CD14-positive monocyte (primary cell): Measurements from ENCODE around the gene LAMB3. TPM values are rescaled to one million over a fixed set of nuclear protein-coding genes. Genes with fewer than 3 reads are reported as not detected.

Source experiments
- DNase-seq, 3 donors: peaks; one replicate each; pipeline ENCODE4 v3.0.0-alpha.2; 2011 to 2022
- H2AFZ ChIP-seq: 2 replicates; pipeline ENCODE4 v1.6.0; 2012; ENCODE audit warnings: mild to moderate bottlenecking, low read depth, low read length, inconsistent platforms; ENCODE audit not compliant: insufficient read depth, poor library complexity, severe bottlenecking
- H3K27ac ChIP-seq, 2 donors: 1 replicate in 1 of 2; 2 replicates in 1 of 2; pipeline ENCODE4 v1.5.1; 2012 to 2013; ENCODE audit warnings: low read length in 2 of 2, control low read depth in 1 of 2, inconsistent platforms in 1 of 2, low read depth in 1 of 2, mild to moderate bottlenecking in 1 of 2
- H3K27me3 ChIP-seq, 2 donors: one replicate each; pipeline versions ENCODE4 v1.6.0 to v1.6.1; 2011 to 2013; ENCODE audit warnings: low read length in 2 of 2; ENCODE audit not compliant: control insufficient read depth in 2 of 2, insufficient read depth in 2 of 2
- H3K36me3 ChIP-seq, 2 donors: replicated peaks in 1 of 2; 1 replicate in 1 of 2; 2 replicates in 1 of 2; pipeline versions ENCODE4 v1.5.1 to v1.6.1; 2012 to 2013; ENCODE audit warnings: low read length in 2 of 2, control low read depth in 1 of 2, inconsistent platforms in 1 of 2, mild to moderate bottlenecking in 1 of 2; ENCODE audit not compliant: insufficient read depth in 2 of 2, control insufficient read depth in 1 of 2
- H3K4me1 ChIP-seq, 2 donors: 1 replicate in 1 of 2; 2 replicates in 1 of 2; pipeline versions ENCODE4 v1.5.1 to v1.6.1; 2012 to 2013; ENCODE audit warnings: low read length in 2 of 2, control low read depth in 1 of 2, inconsistent platforms in 1 of 2, mild to moderate bottlenecking in 1 of 2, moderate library complexity in 1 of 2; ENCODE audit not compliant: insufficient read depth in 2 of 2, control insufficient read depth in 1 of 2
- H3K4me2 ChIP-seq: replicated peaks from 2 replicates; pipeline ENCODE3; 2012; ENCODE audit warnings: low read length, moderate library complexity, mild to moderate bottlenecking; ENCODE audit not compliant: poor library complexity, severe bottlenecking; ENCODE audit errors: extremely low read depth
- H3K4me3 ChIP-seq, 3 experiments: fragments of 200-600 bp in 1 of 3; sonication (generic) in 1 of 3; replicated peaks in 1 of 3; 1 replicate in 2 of 3; 2 replicates in 1 of 3; pipeline ENCODE4 v1.5.1; 2011 to 2013; ENCODE audit warnings: low read length in 3 of 3, mild to moderate bottlenecking in 3 of 3, control low read depth in 2 of 3, low read depth in 2 of 3, inconsistent platforms in 1 of 3, moderate library complexity in 1 of 3
- H3K79me2 ChIP-seq: 2 replicates; pipeline ENCODE4 v1.6.0; 2012; ENCODE audit warnings: mild to moderate bottlenecking, control low read depth, inconsistent platforms, low read length, moderate library complexity; ENCODE audit not compliant: insufficient read depth
- H3K9ac ChIP-seq: 2 replicates; pipeline ENCODE4 v1.6.0; 2017; ENCODE audit warnings: low read length, mild to moderate bottlenecking; ENCODE audit not compliant: insufficient read depth, poor library complexity, severe bottlenecking
- H3K9me3 ChIP-seq, 2 donors: replicated peaks in 1 of 2; 1 replicate in 1 of 2; 2 replicates in 1 of 2; pipeline versions ENCODE4 v1.5.1 to v1.6.1; 2012 to 2013; ENCODE audit warnings: low read length in 2 of 2, control low read depth in 1 of 2; ENCODE audit not compliant: control insufficient read depth in 1 of 2, insufficient read depth in 1 of 2
- H4K20me1 ChIP-seq: 2 replicates; pipeline ENCODE4 v1.6.0; 2012; ENCODE audit warnings: mild to moderate bottlenecking, low read length, control low read depth, moderate library complexity; ENCODE audit not compliant: insufficient read depth
- H3K27ac Mint-ChIP-seq, 7 donors: one replicate each; pipeline ENCODE4 v1.8.0; 2020; ENCODE audit warnings: mild to moderate bottlenecking in 7 of 7, mixed read lengths in 7 of 7, moderate library complexity in 6 of 7, inconsistent platforms in 2 of 7
- H3K27me3 Mint-ChIP-seq, 3 donors: one replicate each; pipeline ENCODE4 v1.8.0; 2021 to 2022; ENCODE audit warnings: low read depth in 3 of 3, mild to moderate bottlenecking in 3 of 3, mixed read lengths in 3 of 3, moderate library complexity in 3 of 3, inconsistent platforms in 1 of 3
- H3K36me3 Mint-ChIP-seq, 2 donors: one replicate each; pipeline ENCODE4 v1.8.0; 2020; ENCODE audit warnings: mixed read lengths in 2 of 2, inconsistent platforms in 1 of 2, mild to moderate bottlenecking in 1 of 2
- H3K4me1 Mint-ChIP-seq: one replicate; pipeline ENCODE4 v1.8.0; 2020; ENCODE audit warnings: mild to moderate bottlenecking, mixed read lengths
- H3K4me3 Mint-ChIP-seq, 2 donors: one replicate each; pipeline ENCODE4 v1.8.0; 2020; ENCODE audit warnings: mild to moderate bottlenecking in 2 of 2, mixed read lengths in 2 of 2, moderate library complexity in 1 of 2
- H3K9me3 Mint-ChIP-seq, 7 donors: one replicate each; pipeline ENCODE4 v1.8.0; 2020 to 2022; ENCODE audit warnings: mixed read lengths in 7 of 7, mild to moderate bottlenecking in 6 of 7, moderate library complexity in 6 of 7, inconsistent platforms in 2 of 7
- CTCF ChIP-seq: fragments of 200-600 bp; IDR thresholded peaks from one replicate; pipeline ENCODE4 v1.8.0; 2022; ENCODE audit warnings: antibody characterized with exemption, mild to moderate bottlenecking
- WGBS: methylation state at CpG from one replicate; pipeline ENCODE4 v1.1.5; 2013; ENCODE audit warnings: missing lambda C conversion rate; ENCODE audit not compliant: insufficient coverage; 5-methylcytosine and 5-hydroxymethylcytosine counted together
- intact Hi-C, 2 donors: fragments of 100-400 bp; cut with micrococcal nuclease; formaldehyde crosslinking; loops; one replicate each; pipeline versions ENCODE4 v1.15.0 to v1.15.1; 2023
- polyA plus RNA-seq, 3 donors: library from polyadenylated mRNA; depleted of rRNA in 1 of 3; unstranded in 2 of 3; stranded (reverse) in 1 of 3; fragments of 300-500 nt in 2 of 3; fragments of >200 nt in 1 of 3; fragmentation: Illumina TruSeq in 2 of 3; gene quantifications; 1 replicate in 2 of 3; 2 replicates in 1 of 3; pipeline ENCODE4 v1.2.3, GENCODE V29; 2012 to 2021

The LAMB3 gene
- polyA plus RNA-seq, 3 donors, result 0.29 to 0.67 (median 0.30) TPM

DNA sequence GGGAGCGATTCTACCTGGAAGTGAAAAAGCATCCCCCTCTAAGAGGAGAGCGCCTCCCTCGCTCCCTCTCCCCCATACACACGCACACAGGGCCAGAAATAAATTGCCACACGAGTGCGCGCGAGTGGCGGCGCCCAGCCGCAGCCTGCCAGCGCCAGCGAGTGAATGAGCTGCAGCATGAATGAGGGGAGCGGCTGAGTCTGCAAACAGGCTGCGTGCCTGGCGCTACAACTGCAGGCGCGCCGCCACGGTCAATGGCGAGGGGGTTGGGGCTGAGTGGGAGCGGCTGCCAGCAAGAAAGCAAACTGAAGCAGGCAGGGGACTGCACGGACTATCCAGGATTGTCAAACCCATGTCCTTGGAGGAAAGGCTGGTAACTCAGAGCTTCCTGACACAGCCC lies 66.6 kb downstream of the LAMB3 start:
- H3K27ac ChIP-seq, result no peak overlapping the region
- intact Hi-C loops, result no loop called here
- DNase-seq, result no peak
- no peaks in the 10 kb centered on the region for H3K9me3 ChIP-seq
- Mint-ChIP-seq H3K27me3 (peaks cover 4 to 21% (median 8%) of the 10 kb centered on the region in 3 donors), H3K9me3 (peaks cover 0 to 2% (median 0%) of the 10 kb centered on the region in 7 donors), H3K4me1 (peaks cover 5% of the 10 kb centered on the region), H3K4me3 (no peak overlapping the region), H3K36me3 (no peaks in the 10 kb centered on the region), H3K27ac (no peak overlapping the region)
- H3K79me2 ChIP-seq, result no peaks in the 10 kb centered on the region
- H2AFZ ChIP-seq, result no peak overlapping the region
- no peak for TF ChIP-seq CTCF
- no peak overlapping the region for H3K4me3 ChIP-seq
- no peaks in the 10 kb centered on the region for H3K36me3 ChIP-seq
- H3K4me1 ChIP-seq, result no peaks in the 10 kb centered on the region
- peaks cover 39 to 48% of the 10 kb centered on the region in 2 donors for H3K27me3 ChIP-seq
- no peaks in the 10 kb centered on the region for H4K20me1 ChIP-seq
- H3K9ac ChIP-seq, result no peak overlapping the region
- 0% methylated on average over 17 of the region's 23 CpGs for WGBS
- H3K4me2 ChIP-seq, result no peak overlapping the region

GRCh38 chr1:209585197-209585596 lies 67.0 kb downstream of the LAMB3 start:
- H3K4me2 ChIP-seq, result no peak overlapping the region
- no peaks in the 10 kb centered on the region for H4K20me1 ChIP-seq
- Mint-ChIP-seq H3K36me3 (no peaks in the 10 kb centered on the region), H3K9me3 (peaks cover 0 to 2% (median 0%) of the 10 kb centered on the region in 7 donors), H3K4me3 (no peak overlapping the region), H3K27me3 (peaks cover 4 to 19% (median 8%) of the 10 kb centered on the region in 3 donors), H3K4me1 (peaks cover 5% of the 10 kb centered on the region), H3K27ac (no peak overlapping the region)
- 57% methylated on average over 2 of the region's 5 CpGs for WGBS
- no peak for DNase-seq
- intact Hi-C loops, result no loop called here
- H3K9me3 ChIP-seq, result no peaks in the 10 kb centered on the region
- no peak for TF ChIP-seq CTCF
- H3K27me3 ChIP-seq, result peaks cover 39 to 49% of the 10 kb centered on the region in 2 donors
- no peak overlapping the region for H3K9ac ChIP-seq
- no peak overlapping the region for H3K4me3 ChIP-seq
- no peaks in the 10 kb centered on the region for H3K4me1 ChIP-seq
- H2AFZ ChIP-seq, result no peak overlapping the region
- H3K36me3 ChIP-seq, result no peaks in the 10 kb centered on the region
- H3K27ac ChIP-seq, result no peak overlapping the region
- no peaks in the 10 kb centered on the region for H3K79me2 ChIP-seq
